Skin epidermis (tissue), 12 donors: Measurements from ENCODE around the gene KCNK10.
A peak's percentile ranks its signal among the peaks of the same experiment; 100 is the strongest.

Experiments used
- H3K27ac ChIP-seq, 21 experiments: fragments of 200-600 bp; sonication (generic) in 11 of 21; one replicate each; pipeline ENCODE4 v1.5.0; 2020; ENCODE audit warnings: mild to moderate bottlenecking in 3 of 21, inconsistent platforms in 2 of 21, moderate library complexity in 2 of 21
- H3K4me3 ChIP-seq, 7 experiments: fragments of 200-600 bp; sonication (generic) in 2 of 7; one replicate each; pipeline ENCODE4 v1.5.0; 2020; ENCODE audit warnings: inconsistent platforms in 2 of 7, mild to moderate bottlenecking in 2 of 7, moderate library complexity in 1 of 7

Gene KCNK10

GRCh38 chr14:88323086-88323522 lies at the start of gene KCNK10:
TSS of gene KCNK10 (minus strand) at chr14:88323269. CDS start at chr14:88322798, 471 bp downstream.
- Histone ChIP-seq H3K27ac (no peak within 1 kb of the TSS), H3K4me3 (peak within 1 kb of the TSS; percentile 18 to 43 (median 24))

- H3K4me3 ChIP-seq: no peak overlapping the region
- H3K27ac ChIP-seq: no peak overlapping the region
These were observed 46.4 kb upstream of the KCNK10 start for GRCh38 chr14:88369496-88369895.

DNA sequence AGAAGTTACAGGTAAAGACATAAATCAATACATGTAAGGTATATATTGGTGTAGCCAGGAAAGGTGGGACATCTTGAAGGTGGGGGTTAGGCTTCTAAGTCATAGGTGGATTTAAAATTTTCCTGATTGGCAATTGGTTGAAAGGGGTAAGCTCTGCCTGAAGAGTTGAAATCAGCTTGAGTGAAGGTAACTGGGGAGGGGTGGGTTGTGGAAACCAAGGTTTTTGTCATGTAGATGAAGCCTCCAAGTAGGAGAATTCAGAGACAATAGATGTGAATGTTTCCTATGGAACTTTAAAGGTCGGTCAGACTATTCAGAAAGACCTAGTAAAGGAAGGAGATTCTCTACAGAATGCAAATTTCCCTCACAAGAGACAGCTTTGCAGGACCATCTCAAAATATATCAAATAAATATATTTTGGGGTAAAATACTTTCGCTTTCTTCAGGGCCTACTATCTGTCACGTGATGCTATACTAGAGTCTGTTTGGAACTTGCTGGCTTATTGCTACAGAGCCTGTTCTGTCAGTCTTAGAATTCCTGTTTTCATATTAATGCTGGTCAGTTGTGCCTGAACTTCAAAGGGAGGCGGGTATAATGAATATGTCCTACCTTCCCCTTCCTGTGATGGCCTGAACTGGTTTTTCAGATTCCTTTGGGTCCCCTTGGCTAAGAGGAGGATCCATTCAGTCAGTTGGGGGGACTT lies 41.8 kb upstream of the KCNK10 start:
- Histone ChIP-seq H3K4me3 (no peak overlapping the region), H3K27ac (no peak overlapping the region)

GRCh38 chr14:88363644-88364043 lies 40.6 kb upstream of the KCNK10 start:
- H3K4me3 ChIP-seq: no peak overlapping the region
- no peak overlapping the region for H3K27ac ChIP-seq

- Histone ChIP-seq H3K4me3 (no peak overlapping the region), H3K27ac (no peak overlapping the region)
These were observed 36.4 kb upstream of the KCNK10 start for GRCh38 chr14:88359500-88359899.

DNA sequence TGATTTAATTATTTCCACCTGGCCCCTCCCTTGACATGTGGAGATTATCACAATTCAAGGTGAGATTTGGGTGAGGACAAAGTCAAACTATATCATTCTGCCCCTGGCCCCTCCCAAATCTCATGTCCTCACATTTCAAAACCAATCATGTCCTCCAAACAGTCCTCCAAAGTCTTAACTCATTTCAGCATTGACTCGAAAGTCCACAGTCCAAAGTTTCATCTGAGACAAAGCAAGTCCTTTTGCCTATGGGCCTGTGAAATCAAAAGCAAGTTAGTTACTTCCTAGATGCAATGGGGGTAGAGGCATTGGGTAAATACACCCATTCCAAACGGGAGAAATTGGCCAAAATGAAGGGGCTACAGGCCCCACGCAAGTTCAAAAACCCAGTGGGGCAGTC lies 31.3 kb upstream of the KCNK10 start:
- Histone ChIP-seq H3K27ac (no peak overlapping the region), H3K4me3 (no peak overlapping the region)

DNA sequence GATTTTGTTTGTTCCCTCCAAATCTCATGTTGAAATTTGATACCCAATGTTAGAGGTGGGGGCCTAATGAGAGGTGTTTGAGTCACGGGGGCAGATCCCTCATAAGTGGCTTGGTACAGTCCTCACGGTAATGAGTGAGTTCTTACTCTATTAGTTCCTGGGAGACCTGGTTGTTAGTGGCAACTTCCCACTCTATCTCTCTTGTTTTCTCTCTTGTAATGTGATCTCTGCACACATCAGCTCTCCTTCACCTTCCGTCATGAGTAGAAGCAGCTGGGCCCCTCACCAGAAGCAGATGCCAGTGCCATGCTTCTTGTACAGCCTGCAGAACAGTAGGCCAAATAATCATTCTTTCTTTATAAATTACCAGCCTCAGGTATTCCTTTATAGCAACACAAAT lies 29.6 kb upstream of the KCNK10 start:
- no peak overlapping the region for H3K27ac ChIP-seq

GRCh38 chr14:88351966-88352691 lies 29.1 kb upstream of the KCNK10 start:
- H3K4me3 ChIP-seq: no peak overlapping the region
- no peak overlapping the region for H3K27ac ChIP-seq

More for the DNA sequence above, 29.6 kb upstream of the KCNK10 start:
- H3K4me3 ChIP-seq: no peak overlapping the region

DNA sequence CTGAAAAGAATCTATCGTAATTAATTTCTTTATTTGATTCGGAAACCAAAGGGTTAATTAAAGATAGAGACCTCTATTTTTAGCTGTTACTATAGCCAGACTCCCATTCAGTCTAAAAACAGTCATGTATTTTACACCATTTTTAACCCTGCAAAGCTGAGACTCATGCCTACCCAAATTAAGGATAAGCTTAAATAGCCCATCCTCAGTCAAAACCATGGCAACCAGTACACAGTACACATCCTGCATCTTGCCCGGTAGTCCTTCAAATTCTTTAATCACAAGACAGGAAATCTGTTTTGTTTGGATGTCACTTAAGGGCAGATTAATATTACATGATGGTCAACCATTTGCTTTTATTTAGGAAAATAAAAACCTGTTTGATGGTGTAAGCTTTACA lies 25.5 kb upstream of the KCNK10 start:
- no peak overlapping the region for H3K4me3 ChIP-seq
- H3K27ac ChIP-seq: no peak overlapping the region

- H3K4me3 ChIP-seq: no peak overlapping the region
- no peak overlapping the region for H3K27ac ChIP-seq
These were observed 23.1 kb upstream of the KCNK10 start for GRCh38 chr14:88346048-88346639.

- Histone ChIP-seq H3K4me3 (no peak overlapping the region), H3K27ac (no peak overlapping the region)
These were observed 19.9 kb upstream of the KCNK10 start for GRCh38 chr14:88342980-88343379.

DNA sequence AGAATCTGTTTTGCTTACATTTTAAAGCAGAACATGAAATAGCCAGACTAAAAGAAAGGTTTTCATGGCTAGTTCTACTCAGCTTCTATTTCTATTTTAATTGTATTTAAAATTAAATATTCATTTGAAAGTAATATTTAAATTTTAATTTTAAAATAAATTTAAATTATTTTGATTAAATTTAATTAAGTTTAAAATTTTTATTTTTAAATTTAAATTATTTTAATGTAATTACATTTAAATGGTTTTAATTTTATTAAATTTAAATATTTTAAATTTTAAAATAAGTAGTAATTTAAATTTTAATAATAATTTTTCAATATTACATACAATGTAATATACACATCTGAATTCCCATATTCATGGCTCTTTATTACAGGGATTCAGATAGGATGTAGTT lies 17.3 kb upstream of the KCNK10 start:
- H3K27ac ChIP-seq: no peak overlapping the region
- no peak overlapping the region for H3K4me3 ChIP-seq

DNA sequence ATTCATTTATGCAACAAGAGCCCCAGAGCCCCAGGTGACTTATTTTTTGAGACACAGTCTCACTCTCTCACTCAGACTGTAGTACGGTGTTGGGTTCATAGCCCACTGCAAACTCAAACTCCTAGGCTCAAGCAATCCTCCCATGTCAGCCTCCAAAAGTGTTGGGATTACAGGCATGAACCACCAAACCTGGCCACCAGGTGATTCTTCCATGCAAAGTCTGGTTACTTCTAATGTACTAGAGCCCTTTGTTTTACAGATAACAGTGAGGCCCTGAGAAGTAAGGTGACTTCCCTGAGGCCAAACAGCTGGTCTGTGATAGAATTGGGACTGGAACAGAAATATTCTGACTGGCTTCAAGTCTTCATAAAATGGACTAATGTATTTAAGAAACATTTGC lies 10.0 kb upstream of the KCNK10 start:
- H3K27ac ChIP-seq: no peak overlapping the region

GRCh38 chr14:88327497-88327896 lies 4.4 kb upstream of the KCNK10 start:
- Histone ChIP-seq H3K27ac (no peak overlapping the region), H3K4me3 (no peak overlapping the region)

More for the DNA sequence above, 10.0 kb upstream of the KCNK10 start:
- H3K4me3 ChIP-seq: no peak overlapping the region

DNA sequence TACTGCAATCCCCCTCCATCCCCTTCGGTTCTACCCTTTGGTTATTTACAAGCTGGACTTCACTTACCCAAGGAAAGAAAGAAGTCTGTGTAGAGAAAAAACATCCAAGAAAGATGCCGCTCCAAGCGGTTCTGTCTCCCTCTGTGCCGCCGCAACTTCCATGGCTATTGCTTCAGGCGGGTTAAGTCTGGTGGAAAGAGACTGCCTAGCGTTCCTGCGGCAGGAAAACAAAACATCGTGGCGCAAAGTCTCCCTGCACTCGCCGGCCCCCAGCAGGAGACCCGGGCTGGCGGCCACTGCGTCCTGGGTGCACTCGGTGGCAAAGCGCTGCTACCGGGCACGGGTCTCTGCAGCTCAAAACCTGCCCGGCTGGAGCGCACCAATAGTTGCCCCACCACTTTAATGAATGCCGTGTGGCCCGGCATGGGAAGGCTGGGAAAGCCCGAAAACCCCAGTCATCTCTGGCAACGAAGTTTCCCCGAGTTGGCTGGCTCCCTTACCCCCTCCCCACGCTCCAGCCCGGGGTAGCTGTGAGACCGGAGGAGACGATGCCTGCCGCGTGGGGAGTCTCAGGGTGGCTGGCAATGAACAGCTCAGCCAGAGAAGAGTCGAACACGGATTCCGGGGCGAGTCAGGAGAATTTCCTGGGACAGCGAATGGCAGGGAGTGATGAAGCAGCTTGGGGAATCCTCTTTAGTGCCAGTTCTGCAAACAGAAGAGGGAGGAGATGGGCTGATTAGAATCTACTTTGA lies 3.5 kb upstream of the KCNK10 start:
- no peak overlapping the region for H3K4me3 ChIP-seq
- H3K27ac ChIP-seq: no peak overlapping the region

GRCh38 chr14:88325883-88326282 lies 2.8 kb upstream of the KCNK10 start:
- no peak overlapping the region for H3K4me3 ChIP-seq
- H3K27ac ChIP-seq: no peak overlapping the region

DNA sequence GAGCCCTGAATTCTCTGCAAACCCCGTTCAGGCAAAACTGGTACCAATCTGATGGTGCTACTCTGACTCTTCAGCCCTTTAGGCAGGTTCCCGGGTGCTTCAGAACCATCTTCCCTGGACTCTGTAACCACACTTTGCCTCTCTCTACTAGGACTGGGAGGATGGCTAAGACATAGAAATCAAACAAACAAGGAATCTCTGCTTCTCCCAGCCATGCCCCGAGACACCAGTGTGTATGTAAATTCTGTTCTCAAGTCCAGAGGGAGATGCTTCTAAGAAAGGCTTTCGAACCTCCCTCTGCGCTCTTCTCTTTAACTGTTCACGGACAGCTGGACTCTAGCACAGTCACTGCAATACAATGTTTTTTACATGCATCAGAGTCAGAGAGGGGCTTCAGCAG lies 1.9 kb upstream of the KCNK10 start:
- Histone ChIP-seq H3K4me3 (no peak overlapping the region), H3K27ac (no peak overlapping the region)

GRCh38 chr14:88324491-88324890 lies 1.4 kb upstream of the KCNK10 start:
- Histone ChIP-seq H3K4me3 (no peak overlapping the region), H3K27ac (no peak overlapping the region)

DNA sequence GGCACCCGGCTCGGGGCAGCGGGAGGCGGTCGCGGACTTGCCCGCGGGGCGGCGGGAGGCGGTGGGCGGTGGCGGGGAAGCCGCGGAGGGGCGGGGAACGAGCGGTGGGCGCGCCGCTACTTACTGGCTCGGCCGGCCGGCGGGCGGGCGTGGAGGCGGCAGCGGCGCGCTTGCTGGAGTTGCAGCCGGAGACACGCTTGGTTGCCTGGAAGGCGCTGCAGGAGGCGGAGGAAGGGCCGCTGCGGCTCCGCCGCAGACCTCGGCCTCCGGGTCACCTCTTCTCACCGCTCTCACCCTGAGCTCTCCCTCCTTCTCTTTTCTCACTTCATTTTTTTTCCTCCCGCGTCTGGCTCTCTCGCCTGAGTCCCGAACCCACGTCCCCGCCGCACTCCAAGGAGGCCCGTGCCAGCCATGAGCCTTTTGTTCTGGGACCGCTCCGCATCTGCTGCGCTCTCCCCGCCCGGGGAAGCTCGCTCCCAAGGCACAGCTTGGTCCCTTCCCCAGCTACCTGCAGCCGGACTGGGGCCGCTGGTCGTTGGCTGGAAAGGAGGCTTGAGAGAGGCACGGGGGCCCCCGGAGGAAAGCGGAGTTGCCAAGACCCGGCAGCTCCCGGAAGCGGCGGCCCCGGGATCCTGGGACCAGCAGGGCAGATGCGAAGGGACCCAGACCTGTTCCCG lies 592 bp upstream of the KCNK10 start:
- Histone ChIP-seq H3K27ac (no peak overlapping the region), H3K4me3 (peak overlapping the region; percentile 18 to 43 (median 24))
